Adrenal gland (tissue), 12 donors: ENCODE measurements around the gene CALN1. TPM values are rescaled to one million over a fixed set of nuclear protein-coding genes. Genes with fewer than 3 reads are reported as not detected.

Source experiments
- DNase-seq, 7 donors: peaks; one replicate each; pipeline ENCODE4 v3.0.0-alpha.2; 2019 to 2020
- H3K27ac ChIP-seq, 5 donors: fragments of 200-600 bp; sonication (generic) in 4 of 5; 1 replicate in 3 of 5; 2 replicates in 2 of 5; pipeline versions ENCODE4 v1.5.1 to v1.8.0; 2016 to 2020; ENCODE audit warnings: mild to moderate bottlenecking in 1 of 5
- H3K27me3 ChIP-seq: fragments of 200-600 bp; 2 replicates; pipeline ENCODE4 v1.8.0; 2021
- H3K36me3 ChIP-seq, 2 donors: fragments of 200-600 bp; replicated peaks in 1 of 2; 1 replicate in 1 of 2; 2 replicates in 1 of 2; pipeline versions ENCODE4 v1.5.1 to v1.8.0; 2018 to 2022
- H3K4me1 ChIP-seq, 2 donors: fragments of 200-600 bp; replicated peaks in 1 of 2; 1 replicate in 1 of 2; 2 replicates in 1 of 2; pipeline versions ENCODE4 v1.5.1 to v1.8.0; 2018 to 2021
- H3K4me3 ChIP-seq, 4 donors: fragments of 200-600 bp; sonication (generic) in 3 of 4; one replicate each; pipeline ENCODE4 v1.5.1; 2016 to 2018
- H3K9me3 ChIP-seq, 3 donors: fragments of 200-600 bp; sonication (generic) in 1 of 3; replicated peaks in 1 of 3; 1 replicate in 2 of 3; 2 replicates in 1 of 3; pipeline versions ENCODE4 v1.5.1 to v1.8.0; 2016 to 2021
- POLR2A ChIP-seq, 2 donors: fragments of 450-650 bp; IDR thresholded peaks; one replicate each; pipeline ENCODE4 v1.6.1; 2017; ENCODE audit warnings: antibody characterized with exemption in 2 of 2, mild to moderate bottlenecking in 2 of 2, moderate library complexity in 1 of 2
- WGBS, 4 donors: extraction: QIAGEN DNeasy Blood & Tissue Kit in 2 of 4; methylation state at CpG; one replicate each; pipeline versions ENCODE4 v1.1.5 to v1.1.7; 2013 to 2017; 5-methylcytosine and 5-hydroxymethylcytosine counted together
- intact Hi-C, 2 donors: fragments of 100-400 bp; cut with DNase I; formaldehyde crosslinking; loops; one replicate each; pipeline versions ENCODE4 v1.14.1 to v1.15.0; 2022 to 2023
- polyA plus RNA-seq, 3 donors: library from polyadenylated mRNA; stranded (reverse); fragments of 200-250 nt in 2 of 3; fragments of 350-450 nt in 1 of 3; fragmentation: Illumina TruSeq in 1 of 3; extraction: RNeasy Lipid Tissue Mini Kit (QIAGEN cat#74804) in 1 of 3; gene quantifications; one replicate each; pipeline ENCODE4 v1.2.3, GENCODE V29; 2013 to 2014
- total RNA-seq, 9 donors: library from RNA; depleted of rRNA in 4 of 9; stranded (reverse); fragments of >200 nt in 4 of 9; fragments of 120-200 nt in 1 of 9; fragmentation: NEBNext Ultra II Directional in 1 of 9; extraction: Animal tissue kit (Norgen Biotek cat#: 25700) in 1 of 9; gene quantifications; one replicate each; pipeline versions ENCODE4 v1.1.0 to v1.2.4, GENCODE V29; 2013 to 2023
- TF ChIP-seq, protein P1 (sequence below), 6 experiments: fragments of 450-650 bp in 4 of 6; fragments of 200-600 bp in 2 of 6; sonication (generic) in 1 of 6; IDR thresholded peaks; 1 replicate in 5 of 6; 2 replicates in 1 of 6; pipeline versions ENCODE4 v1.5.1 to v1.8.0; 2016 to 2021; ENCODE audit warnings: antibody characterized with exemption in 6 of 6, mild to moderate bottlenecking in 2 of 6, moderate library complexity in 1 of 6
- donor health status: healthy with polysubstance abuse.
- donor health status: Bipolar disorder and iron deficiency.
- donor health status: DM: yes; HTN: yes; CAD: no.
- donor health status: DM: no; HTN: no; CAD: no.
- donor health status: DM: no; HTN: no; CAD: no.
- donor health status: DM: yes; HTN: yes; CAD: no.

Gene CALN1
- total and polyA plus RNA-seq, 12 donors: 4.3 to 51.5 (median 15.2) TPM

DNA sequence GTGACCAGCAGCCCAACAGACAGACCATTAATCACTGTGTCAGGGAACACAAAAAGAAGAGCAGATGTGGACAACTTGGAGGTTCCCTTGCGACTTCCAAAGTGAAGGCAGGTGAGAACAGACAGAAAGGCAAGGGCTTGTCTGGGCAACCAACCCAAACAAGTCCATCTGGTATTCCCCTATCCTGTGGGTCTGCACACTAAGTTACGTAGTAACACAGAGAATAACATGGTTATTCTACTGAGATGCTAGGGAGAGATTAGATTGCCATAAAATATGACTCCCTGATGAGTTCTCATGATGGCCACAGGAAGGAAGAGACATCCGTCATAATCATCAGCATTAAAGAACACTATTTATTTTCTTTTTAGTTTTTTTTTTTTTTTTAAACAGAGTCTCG lies 252.2 kb downstream of the CALN1 start:
- intact Hi-C loops: no loop called here
- H3K36me3 ChIP-seq: no peaks in the 10 kb centered on the region
- 40 to 66% (median 49%) methylated on average over 4 of the region's 4 CpGs for WGBS, 4 donors
- no peaks in the 10 kb centered on the region for H3K27me3 ChIP-seq
- H3K4me1 ChIP-seq: no peaks in the 10 kb centered on the region
- peaks cover 0 to 12% (median 0%) of the 10 kb centered on the region in 3 donors for H3K9me3 ChIP-seq
- H3K4me3 ChIP-seq: no peak overlapping the region
- no peak overlapping the region for H3K27ac ChIP-seq
- DNase-seq: peak in 1 of 7 donors; percentile 18
- TF ChIP-seq, protein P1, sequence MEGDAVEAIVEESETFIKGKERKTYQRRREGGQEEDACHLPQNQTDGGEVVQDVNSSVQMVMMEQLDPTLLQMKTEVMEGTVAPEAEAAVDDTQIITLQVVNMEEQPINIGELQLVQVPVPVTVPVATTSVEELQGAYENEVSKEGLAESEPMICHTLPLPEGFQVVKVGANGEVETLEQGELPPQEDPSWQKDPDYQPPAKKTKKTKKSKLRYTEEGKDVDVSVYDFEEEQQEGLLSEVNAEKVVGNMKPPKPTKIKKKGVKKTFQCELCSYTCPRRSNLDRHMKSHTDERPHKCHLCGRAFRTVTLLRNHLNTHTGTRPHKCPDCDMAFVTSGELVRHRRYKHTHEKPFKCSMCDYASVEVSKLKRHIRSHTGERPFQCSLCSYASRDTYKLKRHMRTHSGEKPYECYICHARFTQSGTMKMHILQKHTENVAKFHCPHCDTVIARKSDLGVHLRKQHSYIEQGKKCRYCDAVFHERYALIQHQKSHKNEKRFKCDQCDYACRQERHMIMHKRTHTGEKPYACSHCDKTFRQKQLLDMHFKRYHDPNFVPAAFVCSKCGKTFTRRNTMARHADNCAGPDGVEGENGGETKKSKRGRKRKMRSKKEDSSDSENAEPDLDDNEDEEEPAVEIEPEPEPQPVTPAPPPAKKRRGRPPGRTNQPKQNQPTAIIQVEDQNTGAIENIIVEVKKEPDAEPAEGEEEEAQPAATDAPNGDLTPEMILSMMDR (IDR thresholded peaks at IDR 0.05): no peak
- no peak for TF ChIP-seq POLR2A (IDR thresholded peaks at IDR 0.05)

DNA sequence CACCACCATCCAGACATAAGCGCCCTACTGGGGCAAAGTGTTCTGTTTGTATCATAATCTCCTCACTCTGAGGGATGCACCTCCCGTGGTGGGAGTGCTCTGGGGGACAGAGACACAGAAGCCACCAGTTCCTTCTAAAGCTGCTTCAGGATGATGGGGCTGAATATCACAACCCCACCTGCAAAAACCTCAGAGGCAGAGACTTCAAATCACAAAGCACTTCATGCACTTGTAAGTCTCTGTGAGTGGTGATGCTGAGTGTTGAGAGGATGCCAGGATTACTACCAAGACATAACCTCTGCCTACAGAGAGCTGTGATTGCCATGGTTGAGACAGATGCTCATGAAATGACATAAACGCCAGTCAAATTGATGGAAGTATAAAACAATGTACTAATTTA lies 255.5 kb downstream of the CALN1 start:
- Histone ChIP-seq H3K4me3 (no peak overlapping the region), H3K27ac (no peak overlapping the region), H3K27me3 (no peaks in the 10 kb centered on the region), H3K9me3 (no peaks in the 10 kb centered on the region), H3K36me3 (no peaks in the 10 kb centered on the region), H3K4me1 (peaks cover 0 to 11% of the 10 kb centered on the region in 2 donors)
- intact Hi-C loops: no loop called here
- DNase-seq: no peak
- TF ChIP-seq POLR2A (IDR thresholded peaks at IDR 0.05): no peak
- TF ChIP-seq, protein P1 (IDR thresholded peaks at IDR 0.05): no peak
- WGBS, 4 donors: 81 to 92% (median 88%) methylated on average over 1 to 3 of the region's 3 CpGs

DNA sequence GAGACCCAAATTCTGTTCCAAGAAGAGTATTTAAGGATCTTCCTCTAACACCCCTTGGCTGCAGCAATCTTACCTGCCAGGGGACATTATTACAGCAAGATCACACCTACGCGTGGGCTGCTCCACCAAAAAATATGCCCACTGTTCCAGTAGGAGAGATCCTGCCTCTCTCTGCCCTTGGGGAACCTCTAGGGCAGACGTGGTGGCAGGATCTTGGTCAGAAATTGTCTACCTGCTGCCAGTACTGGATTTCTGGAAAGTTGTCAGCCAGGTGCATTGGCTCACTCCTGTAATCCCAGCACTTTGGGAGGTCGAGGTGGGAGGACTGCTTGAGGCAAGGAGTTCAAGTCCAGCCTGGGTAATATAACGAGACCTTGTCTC lies 259.0 kb downstream of the CALN1 start:
- no peak for TF ChIP-seq POLR2A (IDR thresholded peaks at IDR 0.05)
- TF ChIP-seq, protein P1 (IDR thresholded peaks at IDR 0.05): no peak
- H3K27me3 ChIP-seq: no peaks in the 10 kb centered on the region
- no peak overlapping the region for H3K4me3 ChIP-seq
- intact Hi-C loops: no loop called here
- H3K36me3 ChIP-seq: no peaks in the 10 kb centered on the region
- 70 to 77% (median 72%) methylated on average over 2 to 5 of the region's 5 CpGs for WGBS, 4 donors
- no peaks in the 10 kb centered on the region for H3K9me3 ChIP-seq
- H3K4me1 ChIP-seq: peaks cover 0 to 11% of the 10 kb centered on the region in 2 donors
- DNase-seq: no peak
- peak overlapping the region in 2 of 5 donors; percentile 12 to 22 for H3K27ac ChIP-seq

DNA sequence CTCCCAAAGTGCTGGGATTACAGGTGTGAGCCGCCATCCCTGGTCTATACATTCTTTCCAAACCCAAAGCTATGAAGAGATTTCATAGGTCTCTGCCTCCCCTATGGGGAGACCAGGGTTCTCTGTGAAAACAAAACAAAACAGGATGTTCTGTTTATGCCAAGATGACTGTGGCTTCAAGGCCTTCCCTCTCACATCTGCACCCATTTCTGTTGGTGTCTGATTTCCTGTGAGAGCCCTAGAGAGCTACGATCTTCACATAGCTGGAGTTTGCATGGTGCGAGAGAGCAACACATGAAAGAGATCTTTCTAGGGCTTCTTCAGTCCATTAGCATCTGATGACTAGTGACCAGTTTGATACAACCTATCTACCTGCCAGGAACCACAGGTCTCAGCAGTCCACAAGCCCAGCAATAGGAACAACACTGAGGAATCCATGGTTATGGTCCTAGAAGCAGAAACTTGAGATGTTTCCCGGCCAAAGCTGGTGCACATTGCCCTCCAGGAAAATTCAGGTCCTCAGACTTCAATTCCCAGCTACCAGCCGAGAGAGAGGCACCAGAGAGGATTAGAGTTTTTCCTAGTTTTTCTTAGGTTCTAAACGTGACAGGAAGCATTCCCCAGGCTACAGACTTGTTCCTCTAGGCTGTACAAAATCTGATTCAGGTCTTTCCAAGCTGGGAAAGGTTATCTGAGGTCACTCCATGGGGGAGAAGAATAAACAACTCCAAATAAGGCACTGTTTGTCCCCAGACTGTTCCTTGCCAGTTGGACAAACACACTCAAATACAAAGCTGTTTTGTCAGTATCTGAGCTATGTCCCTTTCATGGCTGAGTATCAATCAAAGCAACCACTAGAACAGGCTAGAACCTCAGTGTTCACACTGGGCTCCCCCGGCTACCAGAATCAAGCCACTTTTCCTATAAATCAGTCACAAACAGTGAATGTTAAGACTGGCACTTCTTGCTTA lies 259.7 kb downstream of the CALN1 start:
- DNase-seq: no peak
- Histone ChIP-seq H3K36me3 (no peaks in the 10 kb centered on the region), H3K9me3 (no peaks in the 10 kb centered on the region), H3K4me1 (peaks cover 0 to 11% of the 10 kb centered on the region in 2 donors), H3K4me3 (no peak overlapping the region), H3K27me3 (no peaks in the 10 kb centered on the region), H3K27ac (peak overlapping the region in 2 of 5 donors; percentile 12 to 40)
- WGBS, 4 donors: 50 to 57% (median 53%) methylated on average over 7 of the region's 7 CpGs
- no peak for TF ChIP-seq POLR2A (IDR thresholded peaks at IDR 0.05)
- TF ChIP-seq, protein P1 (IDR thresholded peaks at IDR 0.05): no peak
- intact Hi-C loops: no loop called here
